Activated CD4-positive, alpha-beta T cell treated with anti-CD3 and anti-CD28 coated beads for 36 hours (primary cell): ENCODE measurements around the gene EVL. TPM values are rescaled to one million over a fixed set of nuclear protein-coding genes. Genes with fewer than 3 reads are reported as not detected.

ENCODE experiments used
- ATAC-seq: fragments of 200-7000 bp; cut with Tn5 transposase; one replicate; pipeline ENCODE4 v1.10.0; 2021; ENCODE audit warnings: mild to moderate bottlenecking, moderate library complexity
- CTCF ChIA-PET: fragments of 350-600 bp; sonication (Branson Sonifier 250); formaldehyde crosslinking; loops from one replicate; lab custom pipeline; 2021; ENCODE audit warnings: antibody characterized with exemption; lab: Charles Lee
- POLR2A ChIA-PET: fragments of 350-600 bp; sonication (Branson Sonifier 250); formaldehyde crosslinking; loops from one replicate; lab custom pipeline; 2021; ENCODE audit warnings: antibody characterized with exemption, inconsistent platforms; lab: Charles Lee
- DNase-seq: peaks from one replicate; pipeline ENCODE4 v3.0.0-alpha.2; 2020
- H3K27ac Mint-ChIP-seq: one replicate; pipeline ENCODE4 v1.8.0; 2021; ENCODE audit warnings: mixed read lengths
- H3K27me3 Mint-ChIP-seq: one replicate; pipeline ENCODE4 v1.8.0; 2021; ENCODE audit warnings: mixed read lengths
- H3K36me3 Mint-ChIP-seq: one replicate; pipeline ENCODE4 v1.8.0; 2021; ENCODE audit warnings: low read depth, mixed read lengths
- H3K4me1 Mint-ChIP-seq: one replicate; pipeline ENCODE4 v1.8.0; 2021; ENCODE audit warnings: mixed read lengths
- H3K4me3 Mint-ChIP-seq: one replicate; pipeline ENCODE4 v1.8.0; 2021; ENCODE audit warnings: mild to moderate bottlenecking, moderate library complexity, mixed read lengths
- H3K9me3 Mint-ChIP-seq: one replicate; pipeline ENCODE4 v1.8.0; 2021; ENCODE audit warnings: low read depth, mixed read lengths
- intact Hi-C, 2 experiments: fragments of 100-400 bp; cut with DNase I in 1 of 2; cut with micrococcal nuclease in 1 of 2; formaldehyde crosslinking; loops; one replicate each; pipeline versions ENCODE4 v1.14.2 to v1.15.1; 2022 to 2024; cut with DNase I, micrococcal nuclease
- total RNA-seq, 2 experiments: library from RNA; stranded (reverse); gene quantifications; one replicate each; pipeline ENCODE4 v1.2.3, GENCODE V29; 2021

Gene EVL
- total RNA-seq, 2 experiments from 2014 or later: 249 to 378 TPM

GRCh38 chr14:100106250-100107112 lies 41.3 kb downstream of the EVL start:
- CTCF ChIA-PET: interaction anchor here (0.6 to 12.1 kb wide), 15 partner anchors 9 to 136 kb away, joined by 3 to 300 read pairs (median 5); partner anchors contain the start of gene EVL
- no peaks in the 10 kb centered on the region for H3K27me3 Mint-ChIP-seq
- peak overlapping the region; percentile 92 for H3K27ac Mint-ChIP-seq

GRCh38 chr14:100107236-100107635 lies 42.0 kb downstream of the EVL start:
- ChIA-PET CTCF (interaction anchor here (0.8 to 12.1 kb wide), 27 partner anchors 11 to 136 kb away, joined by 3 to 300 read pairs (median 7); partner anchors contain the start of gene EVL), POLR2A (interaction anchor here (11.5 kb wide), 1 partner anchor 37 kb away, joined by 162 read pairs; the partner anchor contains the start of gene EVL)
- no peaks in the 10 kb centered on the region for H3K27me3 Mint-ChIP-seq
- intact Hi-C loops: loop anchor here (2.0 to 5.0 kb wide), 2 partner anchors 86 to 135 kb away; no protein-coding TSS in a partner anchor
- peak; percentile 43 for DNase-seq
- no peaks in the 10 kb centered on the region for H3K9me3 Mint-ChIP-seq
- H3K36me3 Mint-ChIP-seq: peaks cover 55% of the 10 kb centered on the region
- no peak overlapping the region for H3K4me3 Mint-ChIP-seq
- peak overlapping the region; percentile 92 for H3K27ac Mint-ChIP-seq
- H3K4me1 Mint-ChIP-seq: peaks cover 75% of the 10 kb centered on the region
- no peak for ATAC-seq

More at GRCh38 chr14:100106250-100107112, 41.3 kb downstream of the EVL start:
- Mint-ChIP-seq H3K36me3 (peaks cover 59% of the 10 kb centered on the region), H3K4me3 (peak overlapping the region; percentile 56), H3K4me1 (peaks cover 82% of the 10 kb centered on the region), H3K9me3 (no peaks in the 10 kb centered on the region)
- ATAC-seq (peak; percentile 57), DNase-seq (peak; percentile 81)
- POLR2A ChIA-PET: interaction anchor here (11.5 kb wide), 1 partner anchor 36 kb away, joined by 162 read pairs; the partner anchor contains the start of gene EVL
- intact Hi-C loops: loop anchor here (1.0 to 5.0 kb wide), 3 partner anchors 16 to 136 kb away; no protein-coding TSS in a partner anchor

- Mint-ChIP-seq H3K4me3 (no peak overlapping the region), H3K27me3 (no peaks in the 10 kb centered on the region), H3K36me3 (peaks cover 55% of the 10 kb centered on the region), H3K27ac (peak overlapping the region; percentile 92), H3K4me1 (peaks cover 74% of the 10 kb centered on the region), H3K9me3 (no peaks in the 10 kb centered on the region)
- POLR2A ChIA-PET: interaction anchor here (0.7 to 11.5 kb wide), 3 partner anchors 26 to 38 kb away, joined by 3 to 162 read pairs (median 5); partner anchors contain the start of gene EVL
- CTCF ChIA-PET: interaction anchor here (0.5 to 12.1 kb wide), 35 partner anchors 8 to 1098 kb away, joined by 3 to 300 read pairs (median 4); partner anchors contain the start of gene EVL
- ATAC-seq: peak; percentile 53
- DNase-seq: peak; percentile 94
- intact Hi-C loops: loop anchor here (1.0 to 5.0 kb wide), 6 partner anchors 35 to 134 kb away; no protein-coding TSS in a partner anchor
These were observed 43.0 kb downstream of the EVL start for GRCh38 chr14:100108042-100108825.

GRCh38 chr14:100108840-100109593 lies 43.8 kb downstream of the EVL start:
- ChIA-PET POLR2A (interaction anchor here (1.3 to 11.5 kb wide), 2 partner anchors 27 to 39 kb away, joined by 5 to 162 read pairs; partner anchors contain the start of gene EVL), CTCF (interaction anchor here (0.7 to 12.1 kb wide), 18 partner anchors 9 to 138 kb away, joined by 3 to 300 read pairs (median 14); partner anchors contain the start of gene EVL)
- Mint-ChIP-seq H3K9me3 (no peaks in the 10 kb centered on the region), H3K27me3 (no peaks in the 10 kb centered on the region), H3K4me3 (no peak overlapping the region), H3K36me3 (peaks cover 50% of the 10 kb centered on the region), H3K4me1 (peaks cover 73% of the 10 kb centered on the region), H3K27ac (peak overlapping the region; percentile 92)
- intact Hi-C loops: loop anchor here (1.0 to 5.0 kb wide), 6 partner anchors 36 to 133 kb away; no protein-coding TSS in a partner anchor
- ATAC-seq (no peak), DNase-seq (no peak)

GRCh38 chr14:100109594-100109955 lies 44.4 kb downstream of the EVL start:
- Mint-ChIP-seq H3K27ac (peak overlapping the region; percentile 92), H3K27me3 (no peaks in the 10 kb centered on the region), H3K36me3 (peaks cover 46% of the 10 kb centered on the region), H3K4me1 (peaks cover 67% of the 10 kb centered on the region), H3K9me3 (no peaks in the 10 kb centered on the region), H3K4me3 (no peak overlapping the region)
- DNase-seq (no peak), ATAC-seq (no peak)
- intact Hi-C loops: loop anchor here in 1 of 2 experiments (5.0 kb wide), 1 partner anchor 133 kb away; no protein-coding TSS in a partner anchor
- ChIA-PET POLR2A (interaction anchor here (11.5 kb wide), 1 partner anchor 39 kb away, joined by 162 read pairs; the partner anchor contains the start of gene EVL), CTCF (interaction anchor here (1.0 to 12.1 kb wide), 10 partner anchors 8 to 137 kb away, joined by 3 to 300 read pairs (median 26); no protein-coding TSS in a partner anchor)

GRCh38 chr14:100110816-100111215 lies 45.6 kb downstream of the EVL start:
- ATAC-seq (no peak), DNase-seq (no peak)
- H3K36me3 Mint-ChIP-seq: peaks cover 42% of the 10 kb centered on the region
- CTCF ChIA-PET: interaction anchor here (1.4 to 12.1 kb wide), 4 partner anchors 28 to 114 kb away, joined by 5 to 300 read pairs (median 98); no protein-coding TSS in a partner anchor
- peaks cover 55% of the 10 kb centered on the region for H3K4me1 Mint-ChIP-seq
- no peak overlapping the region for H3K27ac Mint-ChIP-seq
- H3K27me3 Mint-ChIP-seq: no peaks in the 10 kb centered on the region
- intact Hi-C loops: no loop called here
- no peaks in the 10 kb centered on the region for H3K9me3 Mint-ChIP-seq
- no peak overlapping the region for H3K4me3 Mint-ChIP-seq
- POLR2A ChIA-PET: interaction anchor here (0.7 kb wide), 1 partner anchor 90 kb away, joined by 3 read pairs; no protein-coding TSS in a partner anchor

- ATAC-seq: no peak
- Mint-ChIP-seq H3K27ac (peak overlapping the region; percentile 86), H3K9me3 (no peaks in the 10 kb centered on the region), H3K4me1 (peaks cover 45% of the 10 kb centered on the region), H3K4me3 (no peak overlapping the region), H3K36me3 (peaks cover 31% of the 10 kb centered on the region), H3K27me3 (no peaks in the 10 kb centered on the region)
- ChIA-PET POLR2A (no interaction called here), CTCF (interaction anchor here (0.5 to 12.1 kb wide), 9 partner anchors 31 to 141 kb away, joined by 3 to 300 read pairs (median 5); no protein-coding TSS in a partner anchor)
- intact Hi-C loops: no loop called here
- DNase-seq: no peak
These were observed 46.9 kb downstream of the EVL start for GRCh38 chr14:100111931-100112704.

- no peak for ATAC-seq
- intact Hi-C loops: no loop called here
- CTCF ChIA-PET: interaction anchor here (3.0 kb wide), 1 partner anchor 132 kb away, joined by 13 read pairs; no protein-coding TSS in a partner anchor
- POLR2A ChIA-PET: interaction anchor here (0.5 kb wide), 1 partner anchor 35 kb away, joined by 3 read pairs; no protein-coding TSS in a partner anchor
- no peak overlapping the region for H3K27ac Mint-ChIP-seq
- no peaks in the 10 kb centered on the region for H3K9me3 Mint-ChIP-seq
- no peaks in the 10 kb centered on the region for H3K27me3 Mint-ChIP-seq
- peaks cover 44% of the 10 kb centered on the region for H3K4me1 Mint-ChIP-seq
- H3K36me3 Mint-ChIP-seq: peaks cover 25% of the 10 kb centered on the region
- no peak overlapping the region for H3K4me3 Mint-ChIP-seq
- DNase-seq: no peak
These were observed 49.0 kb downstream of the EVL start for GRCh38 chr14:100114109-100114765.

- intact Hi-C loops: no loop called here
- ChIA-PET POLR2A (no interaction called here), CTCF (interaction anchor here (0.5 to 3.0 kb wide), 13 partner anchors 9 to 880 kb away, joined by 3 to 13 read pairs (median 3); no protein-coding TSS in a partner anchor)
- DNase-seq (no peak), ATAC-seq (no peak)
- Mint-ChIP-seq H3K4me3 (no peak overlapping the region), H3K4me1 (peaks cover 39% of the 10 kb centered on the region), H3K27ac (peak overlapping the region; percentile 29), H3K36me3 (peaks cover 22% of the 10 kb centered on the region), H3K9me3 (no peaks in the 10 kb centered on the region), H3K27me3 (no peaks in the 10 kb centered on the region)
These were observed 50.0 kb downstream of the EVL start for GRCh38 chr14:100115236-100115635.
